NCI-H2227 treated with DMSO at 0.1 percent for 48 hours (cell line): Measurements from ENCODE around the gene SEPTIN1.

Source experiments
- DNase-seq: peaks from one replicate; lab custom pipeline; 2025; lab: John Stamatoyannopoulos, UW

Gene SEPTIN1

GRCh38 chr16:30377050-30377811, 5.1 kb downstream of the SEPTIN1 start:
- no peak for DNase-seq

GRCh38 chr16:30376461-30376902, 5.9 kb downstream of the SEPTIN1 start:
- no peak for DNase-seq

DNA sequence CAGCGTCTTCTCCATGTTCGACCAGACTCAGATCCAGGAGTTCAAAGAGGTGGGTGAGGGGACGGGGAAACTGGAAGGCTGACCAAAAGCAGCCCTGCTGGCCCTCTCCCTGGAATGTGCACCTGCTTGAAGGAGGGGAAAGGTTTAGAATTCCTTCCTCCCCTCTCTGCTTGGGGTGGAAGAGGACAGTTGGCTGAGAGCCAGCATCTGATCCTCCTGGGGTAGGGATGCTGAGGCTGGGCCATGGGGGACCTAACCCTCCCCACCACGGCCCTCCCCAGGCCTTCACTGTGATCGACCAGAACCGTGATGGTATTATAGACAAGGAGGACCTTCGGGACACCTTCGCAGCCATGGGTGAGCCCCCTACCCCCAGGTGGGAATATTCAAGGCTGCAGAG, 6.5 kb downstream of the SEPTIN1 start:
- DNase-seq, result no peak

- DNase-seq, result no peak
These were observed 7.8 kb downstream of the SEPTIN1 start, which contains the start of gene MYL11 for GRCh38 chr16:30374538-30374937. MYL11 (plus strand) TSS chr16:30374802; CDS start chr16:30374858, 56 bp downstream.

DNA sequence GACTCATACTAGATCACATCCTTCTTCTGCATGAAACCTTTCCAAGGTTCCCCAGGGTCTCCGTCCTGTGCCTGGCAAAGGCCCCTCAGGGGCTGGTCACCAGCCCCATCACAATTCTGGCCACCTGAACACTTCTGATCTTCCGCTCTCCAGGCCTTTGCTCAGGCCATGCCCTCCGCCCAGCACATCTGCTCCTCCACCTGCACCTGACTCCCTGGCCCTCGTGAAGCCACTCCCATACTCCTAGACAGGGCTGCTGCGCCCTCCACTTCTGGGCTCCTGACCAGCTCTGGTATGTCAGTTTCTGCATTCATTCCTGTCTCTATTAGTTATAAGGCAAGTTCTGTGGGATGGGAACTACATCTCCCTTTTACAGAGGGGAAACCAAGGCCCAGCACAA, 9.6 kb downstream of the SEPTIN1 start:
- DNase-seq, result no peak

GRCh38 chr16:30372038-30372712, 10.2 kb downstream of the SEPTIN1 start:
- no peak for DNase-seq

DNA sequence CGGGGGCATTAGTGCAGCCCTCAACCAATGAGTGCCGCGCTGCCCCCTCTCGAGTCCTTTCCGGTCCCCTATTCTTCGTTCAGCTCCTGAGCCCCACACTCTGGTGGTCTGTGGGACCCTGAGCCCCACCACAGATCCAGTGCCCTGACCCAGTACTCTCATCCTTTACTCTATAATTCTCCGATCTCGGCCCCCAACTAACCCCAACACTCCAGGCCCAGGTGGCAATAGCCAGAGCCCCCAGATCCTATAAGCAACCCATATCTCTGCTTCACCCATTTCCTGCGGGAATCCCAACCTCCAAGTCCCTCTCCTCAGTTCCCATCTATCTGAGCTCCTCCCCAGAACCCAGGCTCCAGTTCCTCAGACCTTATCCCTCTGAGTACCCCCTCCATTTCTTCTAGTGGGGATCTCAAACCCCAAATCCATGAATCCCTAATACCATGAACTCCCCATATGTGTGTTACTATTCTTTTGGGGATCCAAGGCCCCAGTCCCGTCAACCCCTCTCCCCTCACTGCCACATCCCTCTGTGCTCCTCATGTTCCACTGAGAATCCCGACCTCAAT, 11.0 kb downstream of the SEPTIN1 start:
- DNase-seq, result no peak

GRCh38 chr16:30370456-30371247, 11.7 kb downstream of the SEPTIN1 start, which contains the start of gene TBC1D10B:
TBC1D10B (minus strand) TSS chr16:30370494; CDS start chr16:30370183, 311 bp downstream.
- peak; percentile 100 for DNase-seq

GRCh38 chr16:30369938-30370455, 12.4 kb downstream of the SEPTIN1 start:
- no peak for DNase-seq

- no peak for DNase-seq
These were observed 13.0 kb downstream of the SEPTIN1 start for GRCh38 chr16:30369091-30369937.

- no peak for DNase-seq
These were observed 13.6 kb downstream of the SEPTIN1 start for GRCh38 chr16:30368792-30369090.

- peak; percentile 16 for DNase-seq
These were observed 14.1 kb downstream of the SEPTIN1 start for GRCh38 chr16:30368122-30368791.

DNA sequence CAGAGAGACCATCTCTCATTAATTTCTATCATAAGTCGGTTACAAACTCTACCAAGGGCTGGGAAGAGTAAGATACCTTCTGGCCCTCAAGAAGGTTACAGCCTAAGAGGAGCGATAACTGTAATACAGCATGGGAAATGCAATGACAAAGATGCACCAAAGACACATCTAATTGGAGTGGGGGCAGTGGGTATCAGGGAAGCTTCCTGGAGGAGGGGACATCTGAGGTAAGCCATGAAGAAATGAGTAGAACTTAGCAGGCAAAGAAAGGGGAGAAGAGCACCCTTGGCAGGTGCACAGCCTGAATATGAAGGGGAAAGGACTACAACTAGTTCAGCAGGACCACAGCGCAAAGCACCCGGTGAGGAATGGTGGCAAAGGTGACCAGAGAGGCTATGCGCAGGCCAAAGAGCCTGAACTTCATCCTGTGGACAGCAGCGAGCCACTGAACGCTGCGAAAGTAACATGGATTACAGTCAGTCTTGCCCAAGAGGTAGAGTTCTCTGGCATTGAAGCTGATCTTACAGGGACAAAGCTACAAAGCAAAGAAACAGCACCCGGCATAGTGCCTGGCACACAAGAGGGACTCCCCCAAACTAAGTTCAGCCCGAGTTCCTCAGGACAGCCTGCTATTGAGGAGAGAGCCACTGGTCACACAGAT, 14.9 kb downstream of the SEPTIN1 start:
- no peak for DNase-seq

DNA sequence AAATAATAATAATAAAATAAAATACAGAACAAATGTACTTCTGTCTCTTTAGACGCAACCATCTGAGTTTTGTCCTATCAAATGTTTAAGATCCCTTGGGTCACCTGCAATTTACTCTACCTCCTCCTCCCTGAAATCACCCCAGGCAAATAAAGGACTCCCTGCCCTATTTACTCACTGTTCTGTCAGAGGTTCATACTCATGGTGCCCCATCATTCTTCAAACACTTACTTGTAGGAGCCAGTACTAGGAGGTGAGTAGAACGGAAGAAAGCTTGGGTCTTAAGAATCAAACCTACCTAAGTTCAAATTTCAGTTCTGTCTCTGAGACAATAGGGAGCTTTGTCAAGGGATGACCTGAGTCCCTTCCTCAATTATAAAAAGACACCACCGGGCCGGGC, 15.8 kb downstream of the SEPTIN1 start:
- no peak for DNase-seq

GRCh38 chr16:30365200-30365599, 17.2 kb downstream of the SEPTIN1 start:
- DNase-seq, result no peak

DNA sequence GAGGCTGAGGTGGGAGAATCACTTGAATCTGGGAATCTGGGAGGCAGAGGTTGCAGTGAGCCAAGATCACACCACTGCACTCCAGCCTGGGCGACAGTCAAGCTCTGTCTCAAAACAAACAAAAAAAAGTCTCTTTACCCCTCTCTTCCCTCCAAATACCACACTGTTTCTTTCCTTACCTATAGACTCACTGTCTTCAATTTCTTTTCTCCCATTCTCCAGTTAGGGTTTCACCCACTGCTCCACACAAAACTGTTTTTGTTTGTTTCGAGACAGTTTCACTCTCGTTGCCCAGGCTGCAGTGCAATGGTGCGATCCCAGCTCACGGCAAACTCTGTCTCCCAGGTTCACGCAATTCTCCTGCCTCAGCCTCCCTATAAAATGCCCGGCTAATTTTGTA, 21.2 kb downstream of the SEPTIN1 start:
- no peak for DNase-seq

DNA sequence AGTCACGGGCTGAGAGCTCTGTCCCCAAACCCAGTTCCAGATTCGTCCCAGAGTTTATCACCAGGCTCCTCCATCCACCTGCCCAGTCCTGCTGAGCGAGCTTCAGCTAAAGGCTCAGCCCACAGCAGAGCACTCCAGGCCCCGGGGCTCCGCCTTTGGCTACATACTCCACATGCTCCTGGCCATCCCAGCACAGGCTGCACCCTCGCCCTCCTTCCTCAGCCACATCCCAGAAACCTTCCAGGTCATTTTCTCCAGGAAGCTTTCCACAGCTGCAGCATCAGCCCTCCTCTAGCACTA, 22.5 kb downstream of the SEPTIN1 start:
- no peak for DNase-seq

DNA sequence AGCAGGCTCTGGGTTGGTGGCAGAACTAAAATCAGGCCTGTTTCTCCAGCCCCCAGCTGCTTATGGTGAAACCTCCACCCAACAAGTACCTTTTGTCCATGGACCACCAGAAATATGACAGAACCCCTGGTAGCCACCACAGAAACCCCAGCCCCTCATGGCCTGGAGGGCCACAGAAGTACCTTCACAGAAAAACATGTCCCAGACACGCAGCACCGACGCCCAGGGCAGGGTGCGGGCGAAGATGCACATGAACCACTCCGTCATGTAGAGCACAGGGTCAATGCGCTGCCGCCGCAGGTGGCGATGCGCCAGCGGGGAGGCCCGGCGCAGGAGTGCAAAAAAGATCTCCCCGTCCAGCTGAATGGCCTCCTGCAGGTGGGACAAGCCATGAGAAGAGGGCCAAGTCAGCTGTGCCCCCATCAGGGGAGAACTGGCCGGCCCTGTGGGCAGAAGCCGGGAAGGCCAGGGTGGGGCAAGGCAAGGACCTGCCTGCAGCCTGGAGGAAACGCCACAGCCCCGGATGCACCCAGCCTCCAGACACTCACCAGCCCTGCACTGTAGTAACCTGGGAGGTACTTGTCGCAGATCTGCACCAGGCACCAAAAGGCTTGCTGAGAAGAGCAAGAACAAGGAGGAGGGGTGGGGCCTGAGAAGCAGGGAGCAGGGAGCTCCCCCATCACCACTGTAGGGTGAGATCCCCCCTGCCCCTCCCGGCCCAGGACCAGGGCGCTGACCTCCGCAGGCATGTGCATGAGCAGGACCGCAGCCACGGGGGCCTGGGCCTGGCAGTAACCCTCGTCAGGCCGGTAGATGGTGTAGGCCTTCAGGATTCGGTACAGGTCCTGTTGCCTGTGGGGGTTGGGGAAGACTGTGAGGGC, 23.1 kb downstream of the SEPTIN1 start:
- no peak for DNase-seq

DNA sequence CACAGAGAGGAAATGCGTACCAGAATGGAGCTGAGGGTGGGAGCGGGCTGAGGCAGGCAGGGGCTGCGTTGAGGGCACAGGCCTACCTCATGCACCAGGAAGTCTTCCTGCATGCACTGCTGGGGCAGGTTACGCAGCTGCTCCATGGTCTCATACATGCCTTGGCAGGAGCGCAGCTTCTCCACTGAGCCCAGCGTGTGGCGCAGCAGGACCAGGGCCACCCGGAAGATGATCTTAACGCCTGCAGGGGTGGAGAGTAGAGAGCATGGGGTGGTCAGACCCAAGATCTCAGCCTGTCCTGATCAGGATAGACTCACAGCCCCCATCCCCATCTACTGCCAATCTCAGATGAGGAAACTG, 23.8 kb downstream of the SEPTIN1 start:
- DNase-seq, result no peak
